PFSK-1 (cell line): Measurements from ENCODE around the gene ANAPC2.

Experiments used
- FOXP2 ChIP-seq: optimal IDR thresholded peaks from 2 replicates; pipeline ENCODE3; 2011; ENCODE audit warnings: borderline replicate concordance, control low read depth, inconsistent platforms; ENCODE audit not compliant: insufficient read depth; ENCODE audit errors: extremely low read length, extremely low read depth
- POLR2AphosphoS5 ChIP-seq: IDR thresholded peaks from 2 replicates; pipeline ENCODE4 v1.6.1; 2012; ENCODE audit warnings: low read depth, mild to moderate bottlenecking, control low read depth, low read length, moderate library complexity
- REST ChIP-seq, 2 experiments: IDR thresholded peaks; 2 replicates each; pipeline versions ENCODE4 v1.6.1 to v1.8.0; 2011 to 2012; ENCODE audit warnings: low read depth in 2 of 2, low read length in 2 of 2, control low read depth in 1 of 2, inconsistent platforms in 1 of 2, mild to moderate bottlenecking in 1 of 2, moderate library complexity in 1 of 2; ENCODE audit not compliant: insufficient read depth in 1 of 2

GRCh38 chr9:137218212-137218753 lies 29.9 kb upstream of the ANAPC2 start:
- no peak for TF ChIP-seq FOXP2
- TF ChIP-seq REST (IDR thresholded peaks at IDR 0.05; ENCODE audit: insufficient read depth in 1 of 2, low read depth in 2 of 2, low read length in 2 of 2) = no peak
- TF ChIP-seq POLR2AphosphoS5 = no peak
